MM.1S (cell line): Measurements from ENCODE around the gene ATF5.
A peak's percentile ranks its signal among the peaks of the same experiment; 100 is the strongest.

ENCODE experiments used
- DNase-seq: peaks from one replicate; pipeline ENCODE4 v3.0.0-alpha.2; 2015
- H2AFZ ChIP-seq: fragments of 300-600 bp; sonication (generic); 2 replicates; pipeline ENCODE4 v1.6.0; 2016; ENCODE audit warnings: antibody characterized with exemption, low read length
- H3F3A ChIP-seq: fragments of 300-600 bp; sonication (generic); 2 replicates; pipeline ENCODE4 v1.6.1; 2016; ENCODE audit warnings: mild to moderate bottlenecking, antibody characterized with exemption, low read length, moderate library complexity, mixed read lengths; ENCODE audit not compliant: insufficient read depth
- H3K27ac ChIP-seq: fragments of 300-600 bp; sonication (generic); 2 replicates; pipeline ENCODE4 v1.5.1; 2016; ENCODE audit warnings: mild to moderate bottlenecking, low read length
- H3K27me3 ChIP-seq: fragments of 300-600 bp; sonication (generic); replicated peaks from 2 replicates; pipeline ENCODE4 v1.6.0; 2016; ENCODE audit warnings: low read length; ENCODE audit not compliant: insufficient read depth
- H3K36me3 ChIP-seq: fragments of 300-600 bp; sonication (generic); replicated peaks from 2 replicates; pipeline ENCODE4 v1.6.1; 2016; ENCODE audit warnings: mild to moderate bottlenecking, low read length, mixed read lengths; ENCODE audit not compliant: insufficient read depth
- H3K4me1 ChIP-seq: fragments of 300-600 bp; sonication (generic); 2 replicates; pipeline ENCODE4 v1.6.1; 2016; ENCODE audit warnings: low read length, mixed read lengths
- H3K4me2 ChIP-seq: fragments of 300-600 bp; sonication (generic); 2 replicates; pipeline ENCODE4 v1.6.0; 2016; ENCODE audit warnings: low read depth, low read length
- H3K4me3 ChIP-seq: fragments of 300-600 bp; sonication (generic); 2 replicates; pipeline ENCODE4 v1.5.1; 2016; ENCODE audit warnings: low read length, mixed read lengths
- H3K79me2 ChIP-seq: fragments of 300-600 bp; sonication (generic); 2 replicates; pipeline ENCODE4 v1.6.1; 2016; ENCODE audit warnings: mixed run types, low read length, mixed read lengths
- H3K9ac ChIP-seq: fragments of 300-600 bp; sonication (generic); 2 replicates; pipeline ENCODE4 v1.6.1; 2016; ENCODE audit warnings: low read length, mixed read lengths
- H3K9me2 ChIP-seq: fragments of 300-600 bp; sonication (generic); replicated peaks from 2 replicates; pipeline ENCODE4 v1.6.1; 2016; ENCODE audit warnings: mild to moderate bottlenecking, low read length, mixed read lengths; ENCODE audit not compliant: insufficient read depth
- H3K9me3 ChIP-seq: fragments of 300-600 bp; sonication (generic); replicated peaks from 2 replicates; pipeline ENCODE4 v1.6.1; 2016; ENCODE audit warnings: mild to moderate bottlenecking, low read length, mixed read lengths; ENCODE audit not compliant: insufficient read depth
- H4K20me1 ChIP-seq: fragments of 300-600 bp; sonication (generic); 2 replicates; pipeline ENCODE4 v1.6.1; 2016; ENCODE audit warnings: mild to moderate bottlenecking, low read length, moderate library complexity, mixed read lengths; ENCODE audit not compliant: insufficient read depth
- EZH2 ChIP-seq: fragments of 300-600 bp; sonication (generic); optimal IDR thresholded peaks from 2 replicates; pipeline ENCODE3; 2017; ENCODE audit warnings: low read depth, mild to moderate bottlenecking, antibody characterized with exemption, low read length, mixed read lengths
- EZH2phosphoT487 ChIP-seq: fragments of 300-600 bp; sonication (generic); IDR thresholded peaks from 2 replicates; pipeline ENCODE4 v1.6.1; 2018; ENCODE audit warnings: antibody characterized with exemption, low read length
- TF ChIP-seq, protein P1 (sequence below): fragments of 300-600 bp; sonication (generic); IDR thresholded peaks from 2 replicates; pipeline ENCODE4 v1.5.1; 2016; ENCODE audit warnings: antibody characterized with exemption, low read length, mixed read lengths

ATF5 gene

DNA sequence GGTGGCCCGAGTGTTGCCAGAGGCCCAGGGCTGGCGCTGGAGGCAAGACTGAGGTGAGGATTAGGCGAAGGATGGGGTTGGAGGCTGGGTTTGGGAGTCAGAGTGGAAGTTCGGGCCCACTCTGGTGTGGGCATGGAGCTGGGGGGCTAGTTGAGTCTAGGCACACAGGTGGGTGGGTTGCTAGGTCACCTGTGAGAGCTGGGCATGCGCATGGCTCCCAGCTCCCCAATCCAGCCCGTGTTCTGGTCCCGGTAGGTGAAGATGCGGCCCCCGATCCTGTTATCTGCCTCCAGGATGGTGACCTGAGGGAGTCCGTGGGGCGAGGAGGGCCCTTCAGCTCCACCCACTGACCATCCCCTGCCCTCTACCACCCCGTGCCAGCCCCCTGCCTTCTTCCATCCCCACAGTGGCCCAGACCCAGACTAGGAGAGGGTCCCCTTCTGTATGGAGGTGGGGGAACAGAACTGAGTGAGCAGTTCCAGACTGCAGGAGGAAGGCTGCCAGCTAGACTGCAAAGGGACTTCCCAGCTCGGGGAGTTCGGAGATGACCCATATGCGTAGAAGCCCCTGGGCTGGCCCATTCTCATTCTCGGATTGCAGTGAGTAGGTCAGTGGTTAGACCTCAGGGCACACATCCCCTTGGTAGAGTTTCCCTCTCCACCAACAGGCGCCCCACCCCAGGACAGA, 34.0 kb upstream of the ATF5 start:
- no peak for DNase-seq
- H2AFZ ChIP-seq, result no peak overlapping the region
- no peaks in the 10 kb centered on the region for H4K20me1 ChIP-seq
- peaks cover 16% of the 10 kb centered on the region for H3F3A ChIP-seq
- no peak overlapping the region for H3K4me2 ChIP-seq
- no peak overlapping the region for H3K9ac ChIP-seq
- H3K4me3 ChIP-seq, result no peak overlapping the region
- no peaks in the 10 kb centered on the region for H3K79me2 ChIP-seq
- peaks cover 14% of the 10 kb centered on the region for H3K4me1 ChIP-seq
- H3K9me2 ChIP-seq, result no peaks in the 10 kb centered on the region
- H3K27ac ChIP-seq, result no peak overlapping the region
- H3K36me3 ChIP-seq, result no peaks in the 10 kb centered on the region
- peaks cover 5% of the 10 kb centered on the region; the same call in 1 of the 2 replicates for H3K27me3 ChIP-seq
- TF ChIP-seq EZH2, result no peak
- TF ChIP-seq, protein P1, sequence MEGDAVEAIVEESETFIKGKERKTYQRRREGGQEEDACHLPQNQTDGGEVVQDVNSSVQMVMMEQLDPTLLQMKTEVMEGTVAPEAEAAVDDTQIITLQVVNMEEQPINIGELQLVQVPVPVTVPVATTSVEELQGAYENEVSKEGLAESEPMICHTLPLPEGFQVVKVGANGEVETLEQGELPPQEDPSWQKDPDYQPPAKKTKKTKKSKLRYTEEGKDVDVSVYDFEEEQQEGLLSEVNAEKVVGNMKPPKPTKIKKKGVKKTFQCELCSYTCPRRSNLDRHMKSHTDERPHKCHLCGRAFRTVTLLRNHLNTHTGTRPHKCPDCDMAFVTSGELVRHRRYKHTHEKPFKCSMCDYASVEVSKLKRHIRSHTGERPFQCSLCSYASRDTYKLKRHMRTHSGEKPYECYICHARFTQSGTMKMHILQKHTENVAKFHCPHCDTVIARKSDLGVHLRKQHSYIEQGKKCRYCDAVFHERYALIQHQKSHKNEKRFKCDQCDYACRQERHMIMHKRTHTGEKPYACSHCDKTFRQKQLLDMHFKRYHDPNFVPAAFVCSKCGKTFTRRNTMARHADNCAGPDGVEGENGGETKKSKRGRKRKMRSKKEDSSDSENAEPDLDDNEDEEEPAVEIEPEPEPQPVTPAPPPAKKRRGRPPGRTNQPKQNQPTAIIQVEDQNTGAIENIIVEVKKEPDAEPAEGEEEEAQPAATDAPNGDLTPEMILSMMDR, result no peak
- TF ChIP-seq EZH2phosphoT487, result no peak
- no peaks in the 10 kb centered on the region for H3K9me3 ChIP-seq

DNA sequence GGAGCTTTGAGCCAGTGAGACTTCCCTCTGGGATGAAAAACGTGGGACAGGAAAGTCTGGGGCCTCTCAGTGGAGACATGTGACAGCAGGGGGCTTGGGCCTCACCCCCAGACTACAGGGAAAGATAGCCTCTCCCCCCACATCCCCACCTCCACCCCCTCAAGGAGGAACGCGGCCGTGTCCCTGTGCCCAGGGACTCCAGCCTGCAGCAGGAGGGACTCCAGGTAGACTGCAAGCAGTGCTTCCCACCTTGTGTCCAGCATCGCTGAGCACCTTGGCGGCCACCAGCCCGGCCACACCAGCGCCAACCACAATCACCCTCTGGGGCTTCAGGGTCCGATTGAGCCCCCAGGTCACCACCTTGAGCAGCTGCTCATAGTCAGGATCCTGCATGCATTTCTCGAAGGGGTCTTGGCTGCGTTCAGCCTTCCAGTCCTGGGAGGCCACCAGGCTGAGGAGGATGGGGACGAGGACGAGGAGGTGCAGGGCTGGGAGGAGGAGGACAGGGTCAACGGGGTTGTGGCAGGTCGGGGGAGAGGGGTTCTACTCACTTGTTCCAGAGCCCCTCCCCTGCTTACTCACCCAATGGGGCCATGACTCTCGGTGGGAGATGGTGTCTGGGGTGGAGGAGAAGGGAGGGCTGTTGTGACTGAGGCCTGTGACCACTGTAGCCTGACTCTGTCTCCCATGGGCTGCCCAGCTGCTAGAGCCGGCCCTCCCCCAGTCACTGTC, 33.3 kb upstream of the ATF5 start:
- H3K9me2 ChIP-seq, result no peaks in the 10 kb centered on the region
- no peak overlapping the region for H3K4me3 ChIP-seq
- H3K27me3 ChIP-seq, result peaks cover 5% of the 10 kb centered on the region; the same call in 1 of the 2 replicates
- no peak overlapping the region for H3K9ac ChIP-seq
- no peaks in the 10 kb centered on the region for H3K9me3 ChIP-seq
- H3K4me2 ChIP-seq, result no peak overlapping the region
- H2AFZ ChIP-seq, result no peak overlapping the region
- TF ChIP-seq EZH2phosphoT487 (no peak), EZH2 (no peak)
- TF ChIP-seq, protein P1, result no peak
- no peak for DNase-seq
- no peaks in the 10 kb centered on the region for H4K20me1 ChIP-seq
- H3K36me3 ChIP-seq, result no peaks in the 10 kb centered on the region
- H3K27ac ChIP-seq, result no peak overlapping the region
- H3F3A ChIP-seq, result peaks cover 16% of the 10 kb centered on the region
- H3K79me2 ChIP-seq, result no peaks in the 10 kb centered on the region
- H3K4me1 ChIP-seq, result peaks cover 14% of the 10 kb centered on the region

DNA sequence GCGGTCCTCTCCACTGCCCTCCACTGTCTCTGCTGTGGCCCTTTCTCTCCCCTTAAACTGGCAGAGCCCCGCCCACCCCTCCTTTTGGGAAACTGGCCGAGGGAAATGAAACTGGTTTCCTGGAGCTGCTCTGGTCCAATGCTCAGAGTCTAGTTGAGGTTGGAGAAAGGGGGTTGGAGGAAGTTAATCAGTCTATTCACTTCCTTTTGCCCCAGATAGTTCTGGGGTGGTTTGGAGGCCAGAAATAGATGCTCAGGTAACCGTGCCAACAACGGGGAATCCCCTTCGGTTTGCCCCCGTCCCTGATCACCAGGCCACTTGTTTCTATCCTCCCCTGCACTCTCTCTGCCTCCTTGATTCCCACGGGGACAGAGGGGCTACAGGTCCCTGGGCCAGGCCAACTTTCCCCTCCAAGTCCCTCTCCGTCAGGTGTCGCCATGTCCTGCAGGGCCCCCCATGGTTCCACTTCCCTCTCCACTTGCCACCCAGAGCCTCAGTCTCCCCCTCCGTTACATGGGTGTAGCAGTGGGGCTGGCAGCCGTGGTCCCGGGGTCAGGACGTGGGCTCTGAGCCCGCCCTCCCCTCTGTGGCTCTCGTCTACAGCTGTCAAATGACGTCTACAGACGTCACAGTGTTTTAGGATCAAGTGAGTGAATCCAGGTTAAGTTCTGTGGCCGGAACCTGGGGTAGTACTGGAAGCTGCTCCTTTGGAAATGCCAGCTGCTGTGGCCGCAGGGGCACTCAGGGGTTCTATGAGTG, 32.0 kb upstream of the ATF5 start, which contains the start of gene IL4I1:
IL4I1 (minus strand) TSS at position 25 of the 759 bp plus-strand sequence. CDS start 727 bp downstream, outside the sequence.
- peak within 1 kb of the TSS; percentile 53 for H3K4me3 ChIP-seq
- peak within 1 kb of the TSS; percentile 95 for H3K27ac ChIP-seq
- H3K4me1 ChIP-seq, result peaks cover 14% of the 10 kb centered on the region

More for the DNA sequence above, 32.0 kb upstream of the ATF5 start, which contains the start of gene IL4I1:
- H3K79me2 ChIP-seq, result no peaks in the 10 kb centered on the region
- peak within 1 kb of the TSS; percentile 61 for H2AFZ ChIP-seq
- no peaks in the 10 kb centered on the region for H3K36me3 ChIP-seq
- peak within 1 kb of the TSS; percentile 74 for H3K4me2 ChIP-seq
- no peaks in the 10 kb centered on the region for H3K27me3 ChIP-seq
- H4K20me1 ChIP-seq, result no peaks in the 10 kb centered on the region
- H3K9me3 ChIP-seq, result no peaks in the 10 kb centered on the region
- DNase-seq, result peak; percentile 75
- TF ChIP-seq, protein P1, result no peak
- no peak for TF ChIP-seq EZH2
- no peak for TF ChIP-seq EZH2phosphoT487
- H3K9ac ChIP-seq, result peak within 1 kb of the TSS; percentile 74
- H3F3A ChIP-seq, result peaks cover 16% of the 10 kb centered on the region
- H3K9me2 ChIP-seq, result no peaks in the 10 kb centered on the region
